H9 (cell line): Measurements from ENCODE around the gene ADGRD1. TPM values are rescaled to one million over a fixed set of nuclear protein-coding genes. Genes with fewer than 3 reads are reported as not detected.

Experiments
- DNase-seq: peaks from one replicate; pipeline ENCODE4 v3.0.0-alpha.2; 2017
- H2AFZ ChIP-seq: one replicate; pipeline ENCODE4 v1.6.1; 2013; ENCODE audit warnings: mild to moderate bottlenecking, low read length, control low read depth, moderate library complexity
- H2AK5ac ChIP-seq: 2 replicates; pipeline ENCODE4 v1.6.1; 2013; ENCODE audit warnings: low read length, control low read depth, mixed read lengths; ENCODE audit not compliant: insufficient read length
- H2BK120ac ChIP-seq: one replicate; pipeline ENCODE4 v1.6.1; 2013; ENCODE audit warnings: low read depth, mild to moderate bottlenecking, low read length, control low read depth, inconsistent platforms; ENCODE audit not compliant: poor library complexity, severe bottlenecking
- H2BK12ac ChIP-seq: 2 replicates; pipeline ENCODE4 v1.6.1; 2013; ENCODE audit warnings: low read length, control low read depth, mixed read lengths, low read depth; ENCODE audit not compliant: insufficient read length
- H2BK15ac ChIP-seq: 2 replicates; pipeline ENCODE4 v1.6.1; 2013; ENCODE audit warnings: low read depth, low read length, control low read depth
- H2BK20ac ChIP-seq: one replicate; pipeline ENCODE4 v1.6.1; 2013; ENCODE audit warnings: low read depth, mild to moderate bottlenecking, low read length, control low read depth, inconsistent platforms; ENCODE audit not compliant: poor library complexity, severe bottlenecking
- H2BK5ac ChIP-seq: 2 replicates; pipeline ENCODE4 v1.6.1; 2013; ENCODE audit warnings: low read length, control low read depth, mixed read lengths; ENCODE audit not compliant: insufficient read length
- H3K14ac ChIP-seq: 2 replicates; pipeline ENCODE4 v1.6.1; 2013; ENCODE audit warnings: low read length, control low read depth; ENCODE audit not compliant: insufficient read depth
- H3K18ac ChIP-seq: 2 replicates; pipeline ENCODE4 v1.6.1; 2013; ENCODE audit warnings: low read depth, mild to moderate bottlenecking, mixed read lengths, low read length, control low read depth; ENCODE audit not compliant: insufficient read length
- H3K23ac ChIP-seq: 2 replicates; pipeline ENCODE4 v1.6.1; 2013; ENCODE audit warnings: low read length, control low read depth, mixed read lengths, low read depth; ENCODE audit not compliant: insufficient read length
- H3K23me2 ChIP-seq: 2 replicates; pipeline ENCODE4 v1.6.1; 2013; ENCODE audit warnings: low read depth, mild to moderate bottlenecking, mixed read lengths, low read length, control low read depth; ENCODE audit not compliant: insufficient read length, poor library complexity, severe bottlenecking
- H3K27ac ChIP-seq: 2 replicates; pipeline ENCODE4 v1.5.1; 2013; ENCODE audit warnings: low read length, control low read depth, mixed read lengths, low read depth; ENCODE audit not compliant: insufficient read length
- H3K27me3 ChIP-seq: 2 replicates; pipeline ENCODE4 v1.6.1; 2013; ENCODE audit warnings: low read length, control low read depth, inconsistent platforms; ENCODE audit not compliant: insufficient read depth
- H3K4ac ChIP-seq: 2 replicates; pipeline ENCODE4 v1.6.1; 2013; ENCODE audit warnings: low read depth, mild to moderate bottlenecking, control low read depth, inconsistent platforms, low read length, moderate library complexity
- H3K4me1 ChIP-seq: 2 replicates; pipeline ENCODE4 v1.6.1; 2013; ENCODE audit warnings: low read length, control low read depth, inconsistent platforms; ENCODE audit not compliant: insufficient read depth
- H3K4me2 ChIP-seq: 2 replicates; pipeline ENCODE4 v1.6.1; 2013; ENCODE audit warnings: low read length, control low read depth, mixed read lengths; ENCODE audit not compliant: insufficient read length, insufficient read depth
- H3K56ac ChIP-seq: 2 replicates; pipeline ENCODE4 v1.6.1; 2013; ENCODE audit warnings: low read depth, mild to moderate bottlenecking, mixed read lengths, low read length, control low read depth; ENCODE audit not compliant: insufficient read length
- H3K79me1 ChIP-seq: 2 replicates; pipeline ENCODE4 v1.6.1; 2013; ENCODE audit warnings: low read depth, mild to moderate bottlenecking, moderate library complexity, low read length, control low read depth, inconsistent platforms; ENCODE audit not compliant: insufficient read depth, poor library complexity, severe bottlenecking
- H3K79me2 ChIP-seq: 2 replicates; pipeline ENCODE4 v1.6.1; 2013; ENCODE audit warnings: low read length, control low read depth, inconsistent platforms; ENCODE audit not compliant: insufficient read depth
- H3K9ac ChIP-seq: 2 replicates; pipeline ENCODE4 v1.6.1; 2013; ENCODE audit warnings: low read length, control low read depth, mixed read lengths; ENCODE audit not compliant: insufficient read length; ENCODE audit errors: extremely low read depth
- H3K9me3 ChIP-seq: one replicate; pipeline ENCODE4 v1.6.1; 2013; ENCODE audit warnings: low read depth, low read length, inconsistent platforms; ENCODE audit not compliant: control insufficient read depth
- H3T11ph ChIP-seq: one replicate; pipeline ENCODE4 v1.6.1; 2013; ENCODE audit warnings: mild to moderate bottlenecking, low read length, control low read depth, inconsistent platforms
- H4K20me1 ChIP-seq: one replicate; pipeline ENCODE4 v1.6.1; 2013; ENCODE audit not compliant: control insufficient read depth, insufficient read length, insufficient read depth
- H4K5ac ChIP-seq: 2 replicates; pipeline ENCODE4 v1.6.1; 2013; ENCODE audit warnings: low read depth, mild to moderate bottlenecking, mixed read lengths, low read length, control low read depth; ENCODE audit not compliant: insufficient read length
- H4K8ac ChIP-seq: replicated peaks from 2 replicates; pipeline ENCODE4 v1.6.1; 2013; ENCODE audit warnings: low read length, control low read depth, mixed read lengths, low read depth; ENCODE audit not compliant: insufficient read length
- H4K91ac ChIP-seq: 2 replicates; pipeline ENCODE4 v1.6.1; 2013; ENCODE audit warnings: low read depth, mild to moderate bottlenecking, moderate library complexity, mixed read lengths, low read length, control low read depth; ENCODE audit not compliant: insufficient read length
- H3K27ac Mint-ChIP-seq, 3 experiments: 2 replicates in 2 of 3; 3 replicates in 1 of 3; pipeline ENCODE4 v1.8.0; 2020 to 2021; ENCODE audit warnings: mixed read lengths in 3 of 3, mild to moderate bottlenecking in 1 of 3, moderate library complexity in 1 of 3
- H3K27me3 Mint-ChIP-seq: 2 replicates; pipeline ENCODE4 v1.8.0; 2021; ENCODE audit warnings: low read depth, mild to moderate bottlenecking, moderate library complexity, mixed read lengths
- H3K36me3 Mint-ChIP-seq, 3 experiments: 2 replicates in 2 of 3; 3 replicates in 1 of 3; pipeline ENCODE4 v1.8.0; 2020 to 2021; ENCODE audit warnings: low read depth in 3 of 3, mixed read lengths in 3 of 3; ENCODE audit not compliant: insufficient read depth in 1 of 3
- H3K4me1 Mint-ChIP-seq, 2 experiments: 2 replicates each; pipeline ENCODE4 v1.8.0; 2020; ENCODE audit warnings: mixed read lengths in 2 of 2
- H3K4me3 Mint-ChIP-seq, 2 experiments: 2 replicates in 1 of 2; 3 replicates in 1 of 2; pipeline ENCODE4 v1.8.0; 2020 to 2021; ENCODE audit warnings: mild to moderate bottlenecking in 2 of 2, mixed read lengths in 2 of 2, moderate library complexity in 1 of 2
- H3K9me3 Mint-ChIP-seq, 2 experiments: 2 replicates in 1 of 2; 3 replicates in 1 of 2; pipeline ENCODE4 v1.8.0; 2020; ENCODE audit warnings: mild to moderate bottlenecking in 2 of 2, mixed read lengths in 2 of 2, moderate library complexity in 1 of 2
- CTCF ChIP-seq: fragments of 200-600 bp; sonication (generic); conservative IDR thresholded peaks from 3 replicates; pipeline ENCODE4 v1.8.0; 2021; ENCODE audit warnings: antibody characterized with exemption, mild to moderate bottlenecking
- WGBS: extraction: QIAGEN DNeasy Blood & Tissue Kit; methylation state at CpG from one replicate; pipeline ENCODE4 v1.1.7; 2013; ENCODE audit warnings: missing lambda C conversion rate, low lambda C conversion rate, mixed read lengths; ENCODE audit not compliant: insufficient read length; ENCODE audit errors: extremely low coverage; 5-methylcytosine and 5-hydroxymethylcytosine counted together
- total RNA-seq: library from RNA; stranded (reverse); gene quantifications from 2 replicates; pipeline ENCODE4 v1.2.1, GENCODE V29; 2021

The ADGRD1 gene
- total RNA-seq, 1 experiment from 2014 or later, result 0.52 TPM

DNA sequence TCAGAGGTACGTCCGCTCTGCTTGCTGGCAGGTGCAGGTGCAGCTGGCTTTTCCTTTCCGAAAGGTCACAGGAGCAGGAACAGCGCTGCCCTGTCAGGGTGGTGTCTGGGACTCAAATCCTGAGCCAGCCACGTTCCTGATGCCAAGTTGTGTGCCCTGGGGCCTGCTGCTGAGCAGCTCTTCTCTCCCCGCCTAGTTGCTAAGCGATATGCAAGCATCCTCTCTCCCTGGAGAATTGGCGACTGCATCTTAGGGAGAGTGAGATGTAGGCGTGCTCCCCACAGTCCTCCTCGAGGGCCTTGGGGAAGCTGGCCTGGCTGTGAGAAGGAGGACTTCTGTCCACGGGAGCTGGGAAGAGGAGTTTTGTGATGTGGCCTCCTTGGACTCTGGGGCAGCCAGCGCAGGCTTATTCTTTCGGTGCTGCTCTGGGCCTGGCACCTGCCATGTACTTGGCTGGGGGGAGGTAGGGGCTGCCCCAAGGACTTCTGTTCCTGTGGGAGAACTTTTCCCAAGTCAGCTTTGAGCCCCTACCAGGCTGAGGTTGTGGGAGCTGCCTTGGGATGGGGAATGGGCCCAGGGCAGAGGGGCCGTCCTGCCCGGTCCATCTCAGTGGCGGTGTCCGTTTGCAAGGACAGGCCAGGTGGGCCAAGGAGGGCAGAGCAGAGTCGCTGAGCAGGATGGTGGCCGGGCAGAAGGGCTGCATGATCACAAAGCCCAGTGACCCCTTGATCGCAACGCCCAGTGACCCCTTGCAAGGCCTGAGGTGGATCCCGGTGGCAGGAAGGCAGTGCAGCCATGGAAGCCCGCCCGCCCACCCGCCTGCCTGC is 183.5 kb downstream of the ADGRD1 start:
- no peak overlapping the region for H4K8ac ChIP-seq
- H3K9ac ChIP-seq, result no peak overlapping the region
- H2AFZ ChIP-seq, result no peak overlapping the region
- H3K27ac Mint-ChIP-seq, result peak overlapping the region in 1 of 3 experiments; percentile 14; a peak in 1 of 7 replicates
- H3K4me2 ChIP-seq, result no peak overlapping the region
- no peaks in the 10 kb centered on the region for H3K23me2 ChIP-seq
- H2BK12ac ChIP-seq, result no peak overlapping the region
- no peaks in the 10 kb centered on the region for H3K9me3 Mint-ChIP-seq
- H3K4me1 ChIP-seq, result no peaks in the 10 kb centered on the region
- TF ChIP-seq CTCF, result no peak
- H3K36me3 Mint-ChIP-seq, result no peaks in the 10 kb centered on the region
- no peak overlapping the region for H4K91ac ChIP-seq
- H2BK5ac ChIP-seq, result no peak overlapping the region
- peaks cover 10% of the 10 kb centered on the region for H3K27me3 Mint-ChIP-seq
- no peak overlapping the region for H3K4ac ChIP-seq
- whole genome bisulfite sequencing, result no CpG with 5 or more reads among the region's 25 CpGs
- H2BK120ac ChIP-seq, result no peak overlapping the region
- no peaks in the 10 kb centered on the region for H3K79me2 ChIP-seq
- H3K4me1 Mint-ChIP-seq, result peaks cover 0 to 7% of the 10 kb centered on the region in 2 experiments; a peak in 2 of 4 replicates
- H3K23ac ChIP-seq, result no peak overlapping the region
- no peak overlapping the region for H3K4me3 Mint-ChIP-seq
- no peak overlapping the region for H3K18ac ChIP-seq
- H3K27ac ChIP-seq, result no peak overlapping the region
- H2BK20ac ChIP-seq, result no peak overlapping the region
- no peaks in the 10 kb centered on the region for H3K27me3 ChIP-seq
- no peaks in the 10 kb centered on the region for H3K79me1 ChIP-seq
- H3K14ac ChIP-seq, result no peak overlapping the region; the same call in 1 of the 2 replicates
- DNase-seq, result peak; percentile 26
- H3K56ac ChIP-seq, result no peak overlapping the region
- no peak overlapping the region for H2AK5ac ChIP-seq
- no peak overlapping the region for H4K5ac ChIP-seq
- no peak overlapping the region for H2BK15ac ChIP-seq
- H4K20me1 ChIP-seq, result no peaks in the 10 kb centered on the region
- no peaks in the 10 kb centered on the region for H3K9me3 ChIP-seq
- no peak overlapping the region for H3T11ph ChIP-seq
